ENCODE data around the gene GNG13. TPM values are rescaled to one million over a fixed set of nuclear protein-coding genes. Genes with fewer than 3 reads are reported as not detected.

GNG13 gene
- total and polyA plus RNA-seq, 2 experiments from 2014 or later, result 0.29 TPM; not detected in 1

DNA sequence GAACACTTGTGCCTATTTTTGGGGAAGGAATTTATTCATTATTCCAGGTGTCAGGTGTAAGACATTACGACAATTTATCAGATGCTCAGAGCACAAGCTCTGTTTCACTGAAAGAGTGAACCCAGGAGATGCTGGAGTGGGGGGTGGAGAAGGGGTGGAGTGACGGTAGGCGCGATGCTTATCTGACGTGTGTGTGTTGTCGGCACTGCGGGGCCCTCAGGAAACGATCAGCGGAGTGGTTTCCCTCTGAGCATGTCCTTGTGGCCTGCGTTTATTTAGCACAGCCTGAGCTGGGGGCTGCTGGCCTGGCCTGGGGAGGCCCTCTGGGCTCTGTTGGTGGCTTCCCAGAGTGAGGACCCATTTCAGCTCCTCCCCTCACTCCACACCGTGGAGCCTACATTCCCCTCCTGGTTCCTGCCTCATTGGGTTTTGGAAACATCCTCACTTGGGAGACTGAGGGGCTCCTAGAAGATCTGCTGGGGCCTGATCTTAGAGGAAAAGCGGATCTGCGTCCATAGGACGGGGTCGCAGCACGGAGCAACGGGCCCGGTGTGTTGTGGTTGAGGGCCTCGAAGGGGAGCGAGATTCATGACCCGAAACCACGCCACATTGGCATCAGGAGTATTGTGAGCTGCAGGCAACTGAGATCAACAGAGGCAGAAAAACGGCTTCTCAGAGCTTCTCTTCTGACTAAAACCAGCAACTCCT, 19.0 kb upstream of the GNG13 start:
- no peak for DNase-seq (ENCODE audit: low spot score)
- peaks cover 5% of the 10 kb centered on the region for H3K27me3 Mint-ChIP-seq (ENCODE audit: insufficient read depth, low read depth, poor library complexity)
- no peak overlapping the region for H3K4me3 Mint-ChIP-seq
- H3K79me2 ChIP-seq (replicated peaks; ENCODE audit: insufficient read depth), result no peaks in the 10 kb centered on the region
- no peaks in the 10 kb centered on the region; the same call in 1 of the 3 replicates for H3K4me1 Mint-ChIP-seq
- no peaks in the 10 kb centered on the region for H3K36me3 Mint-ChIP-seq (ENCODE audit: low read depth)
- no peaks in the 10 kb centered on the region for H3K27me3 ChIP-seq (ENCODE audit: insufficient read depth)
- H3K27ac ChIP-seq (ENCODE audit: low read depth), result no peak overlapping the region
- H3K27ac Mint-ChIP-seq, result no peak overlapping the region
- H2AFZ ChIP-seq, result no peak overlapping the region
- H3K4me3 ChIP-seq, result no peak overlapping the region
- H4K20me1 ChIP-seq (replicated peaks; ENCODE audit: insufficient read depth), result no peaks in the 10 kb centered on the region
- no peaks in the 10 kb centered on the region for H3K9me2 ChIP-seq (ENCODE audit: insufficient read depth)
- H3K36me3 ChIP-seq (ENCODE audit: insufficient read depth), result no peaks in the 10 kb centered on the region
- no peaks in the 10 kb centered on the region for H3K9me3 Mint-ChIP-seq
- TF ChIP-seq, protein P1, sequence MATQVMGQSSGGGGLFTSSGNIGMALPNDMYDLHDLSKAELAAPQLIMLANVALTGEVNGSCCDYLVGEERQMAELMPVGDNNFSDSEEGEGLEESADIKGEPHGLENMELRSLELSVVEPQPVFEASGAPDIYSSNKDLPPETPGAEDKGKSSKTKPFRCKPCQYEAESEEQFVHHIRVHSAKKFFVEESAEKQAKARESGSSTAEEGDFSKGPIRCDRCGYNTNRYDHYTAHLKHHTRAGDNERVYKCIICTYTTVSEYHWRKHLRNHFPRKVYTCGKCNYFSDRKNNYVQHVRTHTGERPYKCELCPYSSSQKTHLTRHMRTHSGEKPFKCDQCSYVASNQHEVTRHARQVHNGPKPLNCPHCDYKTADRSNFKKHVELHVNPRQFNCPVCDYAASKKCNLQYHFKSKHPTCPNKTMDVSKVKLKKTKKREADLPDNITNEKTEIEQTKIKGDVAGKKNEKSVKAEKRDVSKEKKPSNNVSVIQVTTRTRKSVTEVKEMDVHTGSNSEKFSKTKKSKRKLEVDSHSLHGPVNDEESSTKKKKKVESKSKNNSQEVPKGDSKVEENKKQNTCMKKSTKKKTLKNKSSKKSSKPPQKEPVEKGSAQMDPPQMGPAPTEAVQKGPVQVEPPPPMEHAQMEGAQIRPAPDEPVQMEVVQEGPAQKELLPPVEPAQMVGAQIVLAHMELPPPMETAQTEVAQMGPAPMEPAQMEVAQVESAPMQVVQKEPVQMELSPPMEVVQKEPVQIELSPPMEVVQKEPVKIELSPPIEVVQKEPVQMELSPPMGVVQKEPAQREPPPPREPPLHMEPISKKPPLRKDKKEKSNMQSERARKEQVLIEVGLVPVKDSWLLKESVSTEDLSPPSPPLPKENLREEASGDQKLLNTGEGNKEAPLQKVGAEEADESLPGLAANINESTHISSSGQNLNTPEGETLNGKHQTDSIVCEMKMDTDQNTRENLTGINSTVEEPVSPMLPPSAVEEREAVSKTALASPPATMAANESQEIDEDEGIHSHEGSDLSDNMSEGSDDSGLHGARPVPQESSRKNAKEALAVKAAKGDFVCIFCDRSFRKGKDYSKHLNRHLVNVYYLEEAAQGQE (IDR thresholded peaks at IDR 0.05; ENCODE audit: unreplicated experiment), result no peak
- TF ChIP-seq CREB1 (CRISPR knock-in tag; IDR thresholded peaks at IDR 0.05; ENCODE audit: low read depth), result no peak
- TF ChIP-seq JUNB (IDR thresholded peaks at IDR 0.05; ENCODE audit: unreplicated experiment), result no peak
- TF ChIP-seq, protein P2, sequence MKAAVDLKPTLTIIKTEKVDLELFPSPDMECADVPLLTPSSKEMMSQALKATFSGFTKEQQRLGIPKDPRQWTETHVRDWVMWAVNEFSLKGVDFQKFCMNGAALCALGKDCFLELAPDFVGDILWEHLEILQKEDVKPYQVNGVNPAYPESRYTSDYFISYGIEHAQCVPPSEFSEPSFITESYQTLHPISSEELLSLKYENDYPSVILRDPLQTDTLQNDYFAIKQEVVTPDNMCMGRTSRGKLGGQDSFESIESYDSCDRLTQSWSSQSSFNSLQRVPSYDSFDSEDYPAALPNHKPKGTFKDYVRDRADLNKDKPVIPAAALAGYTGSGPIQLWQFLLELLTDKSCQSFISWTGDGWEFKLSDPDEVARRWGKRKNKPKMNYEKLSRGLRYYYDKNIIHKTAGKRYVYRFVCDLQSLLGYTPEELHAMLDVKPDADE (IDR thresholded peaks at IDR 0.05), result no peak
- no peak for TF ChIP-seq EZH2 (IDR thresholded peaks at IDR 0.05; ENCODE audit: low read depth, unreplicated experiment)
- no peak for TF ChIP-seq STAT1 (IDR thresholded peaks at IDR 0.05; ENCODE audit: unreplicated experiment)
- no peak for TF ChIP-seq EZH2phosphoT487 (IDR thresholded peaks at IDR 0.05; ENCODE audit: unreplicated experiment)
- no peak for TF ChIP-seq NANOG (IDR thresholded peaks at IDR 0.05; ENCODE audit: borderline replicate concordance)
- no peak for TF ChIP-seq POLR2AphosphoS5 (IDR thresholded peaks at IDR 0.05; ENCODE audit: low read depth)
- no peak for ATAC-seq
- no peaks in the 10 kb centered on the region for H3F3A ChIP-seq (replicated peaks; ENCODE audit: low read depth)
- no peaks in the 10 kb centered on the region for H3K4me1 ChIP-seq (ENCODE audit: insufficient read depth)
- no peak overlapping the region for H3K4me2 ChIP-seq

DNA sequence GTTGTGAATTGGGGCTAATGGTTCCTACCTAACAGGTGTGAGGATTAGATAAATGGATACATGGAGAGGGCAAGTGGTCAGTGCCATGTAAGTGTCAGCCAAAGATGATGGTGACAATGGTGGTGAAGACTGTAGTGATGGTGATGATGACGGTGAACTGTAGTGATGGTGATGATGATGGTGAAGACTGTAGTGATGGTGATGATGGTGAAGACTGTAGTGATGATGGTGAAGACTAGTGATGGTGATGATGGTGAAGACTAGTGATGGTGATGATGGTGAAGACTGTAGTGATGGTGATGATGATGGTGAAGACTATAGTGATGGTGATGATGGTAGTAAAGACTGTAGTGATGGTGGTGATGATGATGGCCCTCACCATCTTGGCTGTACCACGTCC, 18.1 kb upstream of the GNG13 start:
- Histone ChIP-seq H4K20me1 (replicated peaks; ENCODE audit: insufficient read depth) (no peaks in the 10 kb centered on the region), H3K4me2 (no peak overlapping the region), H2AFZ (no peak overlapping the region), H3K4me1 (ENCODE audit: insufficient read depth) (no peaks in the 10 kb centered on the region), H3K4me3 (no peak overlapping the region), H3K9me2 (ENCODE audit: insufficient read depth) (no peaks in the 10 kb centered on the region), H3K79me2 (replicated peaks; ENCODE audit: insufficient read depth) (no peaks in the 10 kb centered on the region), H3F3A (replicated peaks; ENCODE audit: low read depth) (no peaks in the 10 kb centered on the region), H3K27ac (ENCODE audit: low read depth) (no peak overlapping the region), H3K36me3 (ENCODE audit: insufficient read depth) (no peaks in the 10 kb centered on the region), H3K27me3 (ENCODE audit: insufficient read depth) (no peaks in the 10 kb centered on the region)
- Mint-ChIP-seq H3K9me3 (no peaks in the 10 kb centered on the region), H3K27ac (no peak overlapping the region), H3K4me1 (peaks cover 2% of the 10 kb centered on the region), H3K36me3 (ENCODE audit: low read depth) (no peaks in the 10 kb centered on the region), H3K4me3 (no peak overlapping the region), H3K27me3 (ENCODE audit: insufficient read depth, low read depth, poor library complexity) (peaks cover 5% of the 10 kb centered on the region)
- no peak for DNase-seq (ENCODE audit: low spot score)
- no peak for ATAC-seq
- TF ChIP-seq, protein P2 (IDR thresholded peaks at IDR 0.05), result no peak
- no peak for TF ChIP-seq STAT1 (IDR thresholded peaks at IDR 0.05; ENCODE audit: unreplicated experiment)
